GM12872 (cell line): Measurements from ENCODE around the gene ACER2.

ENCODE experiments used
- CTCF ChIP-seq: IDR thresholded peaks from 3 replicates; pipeline ENCODE4 v1.5.1; 2011; ENCODE audit warnings: low read depth, mild to moderate bottlenecking, low read length, moderate library complexity; ENCODE audit not compliant: insufficient read depth

Gene ACER2

GRCh38 chr9:19387317-19387716 lies 21.5 kb upstream of the ACER2 start:
- no peak for TF ChIP-seq CTCF

DNA sequence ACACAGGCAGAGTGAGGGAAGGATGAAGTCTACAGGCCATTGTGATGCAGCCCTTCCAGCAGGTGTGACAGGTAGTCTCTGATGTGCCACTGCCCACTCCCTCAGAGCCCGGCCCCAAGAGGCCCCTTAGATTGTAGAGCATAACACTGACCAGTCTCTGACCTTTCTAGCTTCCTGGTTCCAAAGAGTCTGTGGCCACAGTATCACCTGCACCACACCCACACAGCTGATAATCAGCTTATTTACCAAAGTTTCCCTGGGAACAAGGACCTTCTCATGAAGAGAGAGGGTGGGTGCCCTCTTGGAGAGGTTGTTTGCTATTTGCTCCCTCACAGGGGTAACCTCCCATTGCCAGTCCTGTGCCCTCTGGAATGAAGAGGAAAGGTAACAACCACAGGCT lies 11.0 kb upstream of the ACER2 start:
- TF ChIP-seq CTCF = no peak

DNA sequence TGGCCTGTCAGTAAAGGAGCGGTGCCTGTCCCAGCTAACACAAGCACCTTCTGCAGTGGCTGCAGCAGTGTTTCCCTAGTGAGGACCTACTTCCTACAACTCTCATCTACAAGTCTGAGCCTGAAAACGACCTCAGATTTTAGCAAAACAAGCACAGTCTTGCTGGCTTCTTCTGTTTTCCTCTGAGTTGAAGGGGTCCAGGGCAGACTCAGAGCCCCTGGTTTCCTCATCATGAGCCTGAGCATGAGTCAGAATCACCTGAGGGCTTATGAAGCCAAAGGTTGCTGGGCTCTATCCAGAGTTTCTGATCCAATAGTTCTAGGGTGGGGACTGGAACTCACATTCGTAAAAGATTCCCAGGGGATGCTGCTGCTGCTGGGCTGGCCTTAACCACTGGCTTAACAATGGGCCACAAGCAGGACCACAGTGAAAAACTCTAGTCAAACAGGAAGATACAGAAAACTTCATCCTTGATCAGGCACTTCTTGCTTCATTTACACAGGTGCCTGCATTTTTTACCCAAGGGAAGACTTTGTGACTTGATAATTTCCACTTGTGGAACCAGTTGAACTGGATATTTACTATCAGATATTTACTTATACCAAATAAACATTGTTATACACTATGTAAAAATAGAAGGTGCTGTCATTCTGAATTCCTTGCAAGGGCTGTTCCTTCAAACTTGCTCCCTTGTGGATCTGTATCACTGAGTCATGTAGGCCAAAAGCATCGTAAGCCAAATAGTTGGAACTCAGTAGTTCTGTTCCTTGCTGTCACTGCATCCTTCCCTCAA lies 4.3 kb upstream of the ACER2 start:
- no peak for TF ChIP-seq CTCF

DNA sequence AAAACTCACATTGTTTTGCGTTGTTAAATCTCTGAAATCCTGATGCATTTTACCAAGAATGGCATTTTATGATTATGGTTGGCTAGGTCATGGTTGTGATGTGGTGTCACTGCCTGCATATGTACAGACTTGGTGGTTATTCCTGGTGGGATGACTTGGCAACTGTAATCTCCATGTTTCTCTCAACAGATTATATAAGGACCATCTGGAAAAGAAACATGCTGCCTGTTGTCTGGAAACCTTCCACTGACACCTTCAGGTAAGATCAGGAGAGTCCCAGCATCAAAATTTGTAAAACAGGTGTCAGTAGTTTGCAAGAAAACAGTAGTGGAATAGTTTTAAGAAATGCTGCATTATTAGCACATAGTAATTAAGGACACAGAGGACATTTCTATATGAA lies 3.0 kb upstream of the ACER2 start:
- no peak for TF ChIP-seq CTCF

- no peak for TF ChIP-seq CTCF
These were observed 505 bp upstream of the ACER2 start for GRCh38 chr9:19408316-19408692.

GRCh38 chr9:19409401-19410194 lies 789 bp downstream of the ACER2 start:
- no peak for TF ChIP-seq CTCF

GRCh38 chr9:19410195-19410503 lies 1.3 kb downstream of the ACER2 start:
- TF ChIP-seq CTCF = no peak
